ENCODE results near the gene NDUFB2. TPM values are rescaled to one million over a fixed set of nuclear protein-coding genes. Genes with fewer than 3 reads are reported as not detected.
A peak's percentile ranks its signal among the peaks of the same experiment; 100 is the strongest.

The NDUFB2 gene
- total and polyA plus RNA-seq, 2 of the 13 experiments (the other 11 are each of a cell fraction or from before 2014, with no cell fraction given), result 206 to 221 TPM

DNA sequence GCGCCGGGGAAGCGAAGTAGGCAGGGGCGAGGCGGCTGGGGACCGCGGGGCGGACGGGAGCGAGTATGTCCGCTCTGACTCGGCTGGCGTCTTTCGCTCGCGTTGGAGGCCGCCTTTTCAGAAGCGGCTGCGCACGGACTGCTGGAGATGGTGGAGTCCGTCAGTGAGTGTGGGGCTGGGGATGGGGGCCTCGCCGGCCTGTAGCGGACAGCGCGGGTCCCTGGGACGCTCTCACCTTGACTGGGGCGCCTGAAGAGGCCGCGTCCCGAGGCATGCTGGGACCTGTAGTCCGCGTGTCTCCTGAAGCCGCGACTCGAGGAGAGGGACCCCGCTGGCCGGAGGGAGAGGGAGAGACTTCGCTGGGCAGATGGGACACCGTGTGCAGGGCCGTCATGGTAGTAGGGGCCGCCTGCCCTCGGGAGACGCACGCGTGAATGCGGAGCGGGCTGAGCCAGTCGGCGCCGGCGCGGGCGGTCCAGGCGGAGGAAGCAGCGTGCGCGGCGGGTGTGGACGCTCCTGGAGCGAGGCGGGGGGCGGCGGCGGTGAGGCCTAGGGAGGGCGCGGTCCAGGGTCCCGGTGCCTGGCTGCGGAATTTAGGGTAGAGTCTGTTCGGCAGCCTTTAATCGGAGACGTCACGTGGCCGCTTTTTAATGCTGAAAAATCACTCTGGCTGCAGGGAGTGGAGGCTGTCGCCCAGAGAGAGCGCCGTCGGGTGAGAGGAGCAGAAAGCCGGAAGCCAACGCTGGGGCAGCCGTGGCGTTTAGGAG lies at the start of gene NDUFB2 (continued):
- TF ChIP-seq ARHGAP35 (CRISPR knock-in tag; IDR thresholded peaks at IDR 0.05; ENCODE audit: borderline replicate concordance), result peak; percentile 78; the same call in 1 of the 2 replicates
- TF ChIP-seq ZNF282 (IDR thresholded peaks at IDR 0.05; ENCODE audit: partially characterized antibody), result no peak
- TF ChIP-seq ZNF160 (CRISPR knock-in tag; IDR thresholded peaks at IDR 0.05), result no peak
- peak; percentile 30; the same call in 1 of the 2 replicates for TF ChIP-seq KLF15 (CRISPR knock-in tag; IDR thresholded peaks at IDR 0.05; ENCODE audit: borderline replicate concordance)
- peak; percentile 99 for TF ChIP-seq PHF8 (CRISPR knock-in tag; IDR thresholded peaks at IDR 0.05)
- TF ChIP-seq KAT8 (CRISPR knock-in tag; IDR thresholded peaks at IDR 0.05), result peak; percentile 88
- no peak for TF ChIP-seq ZNF512 (CRISPR knock-in tag; IDR thresholded peaks at IDR 0.05)
- peak; percentile 81; the same call in 1 of the 2 replicates for TF ChIP-seq ZNF792 (CRISPR knock-in tag; IDR thresholded peaks at IDR 0.05)
- TF ChIP-seq ZBTB43 (CRISPR knock-in tag; conservative IDR thresholded peaks at IDR 0.05), result 0 out of 2 replicates have a peak, but pooled peaks have one; percentile 28
- TF ChIP-seq MAFK (conservative IDR thresholded peaks at IDR 0.05 in 1 of 2, IDR thresholded peaks at IDR 0.05 in 1 of 2; ENCODE audit: low read length in 2 of 2), result no peak
- TF ChIP-seq, protein P1, sequence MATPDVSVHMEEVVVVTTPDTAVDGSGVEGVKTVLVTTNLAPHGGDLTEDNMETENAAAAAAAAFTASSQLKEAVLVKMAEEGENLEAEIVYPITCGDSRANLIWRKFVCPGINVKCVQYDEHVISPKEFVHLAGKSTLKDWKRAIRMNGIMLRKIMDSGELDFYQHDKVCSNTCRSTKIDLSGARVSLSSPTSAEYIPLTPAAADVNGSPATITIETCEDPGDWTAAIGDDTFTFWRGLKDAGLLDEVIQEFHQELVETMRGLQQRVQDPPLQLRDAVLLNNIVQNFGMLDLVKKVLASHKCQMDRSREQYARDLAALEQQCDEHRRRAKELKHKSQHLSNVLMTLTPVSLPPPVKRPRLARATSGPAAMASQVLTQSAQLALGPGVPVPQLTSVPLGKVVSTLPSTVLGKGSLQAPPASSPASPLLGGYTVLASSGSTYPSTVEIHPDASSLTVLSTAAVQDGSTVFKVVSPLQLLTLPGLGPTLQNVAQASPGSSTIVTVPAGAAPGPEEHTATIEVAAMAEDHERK (CRISPR knock-in tag; IDR thresholded peaks at IDR 0.05; ENCODE audit: low read depth), result peak; percentile 56
- no peak for TF ChIP-seq RFX1 (IDR thresholded peaks at IDR 0.05)
- TF ChIP-seq ZNF333 (CRISPR knock-in tag; IDR thresholded peaks at IDR 0.05; ENCODE audit: borderline replicate concordance), result no peak; the same call in 1 of the 2 replicates
- 0 out of 2 replicates have a peak, but pooled peaks have one; percentile 66 for TF ChIP-seq ZNF546 (CRISPR knock-in tag; conservative IDR thresholded peaks at IDR 0.05)
- peak; percentile 77; the same call in 1 of the 2 replicates for TF ChIP-seq ZNF232 (CRISPR knock-in tag; IDR thresholded peaks at IDR 0.05; ENCODE audit: borderline replicate concordance)
- TF ChIP-seq, protein P2, sequence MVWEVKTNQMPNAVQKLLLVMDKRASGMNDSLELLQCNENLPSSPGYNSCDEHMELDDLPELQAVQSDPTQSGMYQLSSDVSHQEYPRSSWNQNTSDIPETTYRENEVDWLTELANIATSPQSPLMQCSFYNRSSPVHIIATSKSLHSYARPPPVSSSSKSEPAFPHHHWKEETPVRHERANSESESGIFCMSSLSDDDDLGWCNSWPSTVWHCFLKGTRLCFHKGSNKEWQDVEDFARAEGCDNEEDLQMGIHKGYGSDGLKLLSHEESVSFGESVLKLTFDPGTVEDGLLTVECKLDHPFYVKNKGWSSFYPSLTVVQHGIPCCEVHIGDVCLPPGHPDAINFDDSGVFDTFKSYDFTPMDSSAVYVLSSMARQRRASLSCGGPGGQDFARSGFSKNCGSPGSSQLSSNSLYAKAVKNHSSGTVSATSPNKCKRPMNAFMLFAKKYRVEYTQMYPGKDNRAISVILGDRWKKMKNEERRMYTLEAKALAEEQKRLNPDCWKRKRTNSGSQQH (CRISPR knock-in tag; IDR thresholded peaks at IDR 0.05; ENCODE audit: low read depth), result no peak; the same call in 1 of the 2 replicates
- TF ChIP-seq TP53 (CRISPR knock-in tag; conservative IDR thresholded peaks at IDR 0.05), result peak; percentile 28; the same call in 1 of the 2 replicates
- peak; percentile 33 for TF ChIP-seq ZNF770 (CRISPR knock-in tag; IDR thresholded peaks at IDR 0.05)
